GM19328 (cell line): ENCODE data around the gene RAB9B.
A peak's percentile ranks its signal among the peaks of the same experiment; 100 is the strongest.
"Not testable (repeated sequence)": the region's sequence is repeated elsewhere in the genome, so short reads cannot be mapped to it uniquely, and the experiment has no call there.

ENCODE experiments used
- ATAC-seq: cut with Tn5 transposase; IDR thresholded peaks from one replicate; pipeline ENCODE4 v1.9.1; 2021; ENCODE audit warnings: mild to moderate bottlenecking, moderate library complexity; ENCODE audit not compliant: unreplicated experiment

RAB9B gene

DNA sequence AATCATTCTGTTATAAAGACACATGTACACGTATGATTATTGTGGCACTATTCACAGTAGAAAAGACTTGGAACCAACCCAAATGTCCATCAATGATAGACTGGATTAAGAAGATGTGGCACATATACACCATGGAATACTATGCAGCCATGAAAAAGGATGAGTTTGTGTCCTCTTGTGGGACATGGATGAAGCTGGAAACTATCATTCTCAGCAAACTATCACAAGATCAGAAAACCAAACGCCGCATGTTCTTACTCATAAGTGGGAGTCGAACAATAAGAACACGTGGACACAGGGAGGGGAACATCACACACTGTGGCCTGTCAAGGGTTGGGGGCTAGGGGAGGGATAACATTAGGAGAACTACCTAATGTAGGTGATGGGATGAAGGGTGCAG is 15.0 kb downstream of the RAB9B start:
- not testable (repeated sequence) for ATAC-seq

- ATAC-seq: no peak
These were observed 20.2 kb downstream of the RAB9B start for GRCh38 chrX:103811858-103812257.

- no peak for ATAC-seq
These were observed 25.1 kb downstream of the RAB9B start for GRCh38 chrX:103806862-103807474.

DNA sequence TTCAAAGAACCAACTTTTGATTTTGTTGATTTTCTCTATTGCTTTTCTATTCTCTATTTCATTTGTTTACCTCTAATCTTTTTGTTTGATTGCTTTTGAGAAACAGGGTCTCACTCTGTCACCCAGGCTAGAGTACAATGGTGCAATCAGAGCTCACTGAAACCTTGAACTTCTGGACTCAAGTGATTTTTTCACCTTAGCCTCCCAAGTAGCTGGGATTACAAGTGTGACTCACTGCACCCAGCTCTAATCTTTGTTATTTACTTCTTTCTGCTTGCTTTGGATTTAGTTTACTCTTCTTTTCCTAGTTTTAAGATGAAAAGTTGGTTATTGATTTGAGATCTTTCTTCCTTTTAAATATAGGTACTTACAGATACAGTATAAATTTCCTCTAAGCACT is 26.2 kb downstream of the RAB9B start:
- ATAC-seq: no peak

DNA sequence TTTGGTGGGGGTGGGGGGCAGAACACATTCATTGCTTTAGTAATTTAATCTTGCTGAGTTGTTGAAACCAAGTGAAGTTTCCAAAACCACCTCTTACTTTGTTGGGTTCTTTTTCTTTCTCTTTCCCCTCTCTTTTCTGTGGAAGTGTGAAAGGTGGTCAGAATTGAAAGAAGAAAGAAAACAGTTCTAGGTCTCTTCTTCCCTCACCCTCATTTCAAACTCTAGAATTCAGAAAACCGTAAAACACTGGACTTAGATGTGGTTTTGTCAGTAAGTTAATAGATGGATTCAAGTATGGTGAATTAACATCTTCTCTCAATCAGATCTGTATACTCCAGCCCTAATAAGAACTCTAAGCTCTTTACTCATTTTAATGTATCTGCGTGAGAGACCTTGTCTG is 31.7 kb downstream of the RAB9B start:
- ATAC-seq: no peak

- ATAC-seq: no peak
These were observed 34.4 kb downstream of the RAB9B start for GRCh38 chrX:103797691-103798090.

GRCh38 chrX:103794119-103794518 is 37.9 kb downstream of the RAB9B start:
- ATAC-seq: no peak

- no peak for ATAC-seq
These were observed 38.5 kb downstream of the RAB9B start for GRCh38 chrX:103793545-103793940.

- no peak for ATAC-seq
These were observed 39.0 kb downstream of the RAB9B start for GRCh38 chrX:103792916-103793544.

- no peak for ATAC-seq
These were observed 40.1 kb downstream of the RAB9B start for GRCh38 chrX:103791826-103792485.

GRCh38 chrX:103791228-103791627 is 40.8 kb downstream of the RAB9B start:
- ATAC-seq: no peak

DNA sequence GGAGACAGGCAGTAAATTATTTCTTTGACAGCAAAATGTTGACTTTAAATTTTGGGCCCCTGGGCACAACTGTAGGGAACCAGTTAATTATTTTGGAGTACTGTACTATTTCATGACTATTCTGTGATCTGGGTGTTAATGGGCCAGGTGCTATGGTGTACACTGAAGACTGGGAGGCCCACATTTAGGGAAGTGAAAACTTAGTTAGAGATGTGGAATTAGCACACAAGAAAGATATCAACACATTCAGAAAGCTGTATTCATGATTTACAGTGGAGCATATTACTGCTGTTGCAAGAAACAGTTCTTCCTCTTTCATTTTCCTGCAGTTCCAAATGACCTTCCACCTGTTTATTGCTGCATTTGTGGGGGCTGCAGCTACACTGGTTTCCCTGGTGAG is 43.1 kb downstream of the RAB9B start:
- peak; percentile 91 for ATAC-seq

DNA sequence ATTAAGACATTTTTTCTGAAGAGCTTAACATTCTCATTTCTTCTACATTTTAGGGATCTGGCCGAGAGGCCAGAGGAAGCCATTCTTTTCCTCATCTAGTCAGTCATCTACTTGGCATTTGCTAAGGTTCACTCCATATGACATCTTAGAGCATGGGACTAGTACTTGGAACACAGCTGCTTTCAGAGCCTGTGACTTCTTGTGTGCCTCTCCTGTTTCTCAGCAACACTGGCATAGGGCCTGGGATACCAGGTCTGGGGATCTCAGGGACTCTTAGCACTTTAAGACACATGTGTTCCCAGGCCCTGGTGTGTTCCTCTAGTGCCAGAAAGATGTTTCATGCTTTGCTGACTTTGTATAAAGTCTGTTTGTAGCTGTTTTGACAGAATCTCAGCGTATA is 48.1 kb downstream of the RAB9B start:
- ATAC-seq: no peak

GRCh38 chrX:103783196-103783595 is 48.9 kb downstream of the RAB9B start:
- no peak for ATAC-seq

DNA sequence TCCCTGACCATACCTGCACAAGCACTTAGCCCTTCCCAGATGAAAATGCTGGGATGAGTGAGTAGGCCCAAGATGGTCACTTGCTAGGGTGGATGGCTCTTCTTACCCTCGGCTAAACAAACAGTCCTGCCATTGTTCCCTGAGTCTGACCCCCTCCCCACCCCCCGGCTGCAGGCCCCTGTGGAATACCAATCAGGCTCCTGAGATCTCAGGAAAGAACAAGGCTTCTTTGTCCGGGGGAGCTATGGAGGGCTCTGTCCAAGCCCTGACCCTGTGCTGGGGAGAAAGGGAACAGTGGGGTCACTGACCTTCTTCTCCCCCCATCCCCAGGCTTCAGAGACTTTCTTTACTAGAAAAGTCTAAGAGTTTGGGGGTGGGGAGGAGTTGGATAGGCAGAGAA is 49.4 kb downstream of the RAB9B start:
- no peak for ATAC-seq

DNA sequence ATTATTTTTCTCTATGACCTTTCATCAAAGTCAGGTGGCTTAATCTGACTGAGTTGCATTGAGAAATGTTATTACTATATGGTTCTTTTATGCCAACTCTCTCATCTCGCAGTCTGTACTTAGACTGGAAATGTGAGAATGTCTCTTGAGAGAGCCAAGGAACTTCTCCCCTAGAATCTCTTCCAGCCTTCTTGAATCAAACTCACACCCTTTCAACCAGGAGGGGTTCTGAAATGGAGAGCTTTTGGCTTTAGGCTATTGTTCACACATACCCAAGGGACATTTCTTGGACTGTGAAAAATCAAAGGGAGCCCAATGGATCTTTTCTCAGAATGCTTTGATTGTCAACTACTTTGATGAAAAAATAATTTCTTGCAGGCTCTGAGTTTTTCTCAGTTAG is 50.4 kb downstream of the RAB9B start:
- no peak for ATAC-seq

DNA sequence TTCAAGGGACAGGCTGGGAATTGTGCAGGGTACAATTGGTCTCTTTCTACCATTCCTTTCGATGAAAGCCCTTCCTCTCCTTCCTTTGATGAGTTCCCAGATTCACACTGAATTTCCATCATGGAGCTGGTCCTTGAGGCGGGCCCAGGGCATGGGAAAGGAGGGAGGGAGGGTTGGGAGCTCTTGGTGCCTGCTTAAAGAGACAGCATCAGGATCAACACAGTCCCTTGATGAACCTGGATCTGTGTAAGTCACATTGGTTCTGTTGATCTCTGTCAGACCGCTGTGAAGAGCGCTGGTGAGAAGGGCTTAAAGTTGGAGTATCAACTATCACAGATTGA is 51.0 kb downstream of the RAB9B start:
- no peak for ATAC-seq

DNA sequence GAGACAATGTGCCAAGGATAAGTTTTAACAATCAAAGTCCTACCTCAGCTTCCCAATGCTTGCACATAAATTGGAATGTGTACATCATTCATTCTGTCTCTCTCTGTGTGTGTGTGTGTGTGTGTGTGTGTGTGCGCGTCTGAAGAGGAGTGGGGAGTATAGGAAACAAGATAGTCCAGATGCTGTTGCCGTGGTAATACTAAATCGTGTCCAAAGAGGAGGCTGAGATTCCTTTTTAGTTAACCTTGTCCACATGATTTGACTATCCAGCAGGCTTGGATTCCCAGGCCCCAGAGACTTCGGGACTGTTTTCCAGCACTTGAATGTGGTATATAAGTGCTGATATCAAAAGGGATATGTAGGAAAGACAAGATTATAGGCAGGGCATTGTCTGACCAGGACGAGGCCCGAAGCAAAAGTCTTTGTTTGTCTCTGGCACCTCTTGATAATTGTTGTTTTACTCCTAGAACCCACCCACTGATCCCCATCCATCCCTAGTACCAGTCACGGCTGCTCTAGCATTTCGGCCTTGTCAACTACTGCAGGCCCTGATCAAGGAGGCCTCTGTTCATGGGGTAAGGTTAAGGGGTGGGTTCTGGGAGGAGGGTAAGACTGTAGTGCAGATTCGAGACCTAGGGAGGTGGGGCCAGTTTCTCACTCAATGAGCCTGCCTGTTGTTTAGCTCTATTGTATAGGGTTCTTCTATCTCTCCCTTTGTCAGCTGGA is 51.6 kb downstream of the RAB9B start:
- no peak for ATAC-seq

DNA sequence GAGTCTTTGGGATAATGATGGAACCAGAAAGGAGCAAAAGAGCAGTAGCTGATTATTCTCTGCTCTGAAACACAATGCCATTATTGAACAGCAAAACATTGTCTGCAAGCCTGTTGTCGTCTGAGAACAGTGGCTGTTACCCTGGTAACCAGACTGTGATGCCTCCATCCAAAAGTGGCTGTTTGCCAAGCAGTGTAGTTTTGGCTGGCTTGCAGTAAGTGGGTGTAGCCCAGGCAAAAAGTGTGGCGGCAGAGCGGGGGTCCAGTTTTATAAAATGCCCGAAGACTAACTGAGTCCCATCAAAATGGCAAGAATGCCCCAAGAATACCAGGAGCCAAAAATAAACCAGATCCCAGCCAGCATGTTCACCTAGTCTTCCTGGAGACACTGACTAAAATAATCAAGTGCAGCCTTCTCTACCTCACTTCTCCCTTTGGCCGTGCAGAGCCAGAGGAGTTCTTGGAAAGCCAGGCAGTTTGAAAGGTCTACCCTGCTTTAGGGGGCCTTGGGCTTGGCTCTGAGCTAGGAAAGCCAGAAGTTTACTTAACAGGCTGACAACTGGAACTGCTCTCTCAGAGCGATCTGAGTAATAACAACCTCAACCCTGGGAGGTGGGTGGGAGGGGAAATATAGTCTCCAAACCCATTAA is 52.8 kb downstream of the RAB9B start:
- ATAC-seq: no peak

DNA sequence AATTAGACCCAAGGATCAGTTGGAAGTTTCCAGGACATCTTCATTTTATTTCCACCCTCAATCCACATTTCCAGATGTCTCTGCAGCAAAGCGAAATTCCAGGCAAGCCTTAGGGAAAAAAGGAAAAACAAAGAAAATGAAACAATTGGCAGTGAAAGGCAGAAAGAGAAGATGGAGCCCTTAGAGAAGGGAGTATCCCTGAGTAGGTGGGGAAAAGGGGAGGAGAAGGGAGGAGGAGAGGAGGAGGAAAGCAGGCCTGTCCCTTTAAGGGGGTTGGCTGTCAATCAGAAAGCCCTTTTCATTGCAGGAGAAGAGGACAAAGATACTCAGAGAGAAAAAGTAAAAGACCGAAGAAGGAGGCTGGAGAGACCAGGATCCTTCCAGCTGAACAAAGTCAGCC is 55.5 kb downstream of the RAB9B start, which contains the start of gene PLP1:
Gene PLP1 (plus strand): TSS at position 295 of the 400 bp plus-strand sequence. CDS start 156 bp downstream, outside the sequence.
- no peak for ATAC-seq

DNA sequence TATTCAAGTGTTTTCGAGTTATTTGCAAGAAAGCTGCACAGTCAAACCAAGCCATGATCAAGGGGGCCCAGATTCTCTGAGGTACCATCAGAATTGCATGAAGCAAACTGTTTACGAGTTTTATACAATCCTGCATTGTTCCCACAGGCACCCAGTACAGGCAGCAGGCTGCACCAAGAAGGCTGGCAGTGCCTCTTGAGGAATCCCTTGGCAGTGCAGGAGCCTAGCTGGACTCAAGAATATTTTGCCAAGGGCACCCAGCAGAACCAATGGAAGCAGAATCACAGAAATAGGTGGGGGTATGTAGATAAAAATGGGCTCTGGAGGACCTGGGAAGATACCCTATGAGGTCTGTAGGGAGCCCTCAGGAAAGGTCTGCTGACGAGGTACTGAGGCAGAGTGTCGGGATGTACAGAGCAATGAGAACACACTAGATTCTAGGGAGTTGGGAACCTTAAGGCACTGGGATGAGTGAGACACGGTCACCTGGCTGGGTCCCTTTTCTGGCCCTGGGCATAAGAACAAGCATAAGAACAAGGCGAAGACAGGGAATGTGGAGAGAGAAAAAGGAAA is 57.9 kb downstream of the RAB9B start:
- ATAC-seq: no peak
